NCI-H1048 (cell line): Measurements from ENCODE around the gene IQCK.

Experiments
- DNase-seq: peaks from one replicate; lab custom pipeline; 2025; lab: John Stamatoyannopoulos, UW

Gene IQCK

DNA sequence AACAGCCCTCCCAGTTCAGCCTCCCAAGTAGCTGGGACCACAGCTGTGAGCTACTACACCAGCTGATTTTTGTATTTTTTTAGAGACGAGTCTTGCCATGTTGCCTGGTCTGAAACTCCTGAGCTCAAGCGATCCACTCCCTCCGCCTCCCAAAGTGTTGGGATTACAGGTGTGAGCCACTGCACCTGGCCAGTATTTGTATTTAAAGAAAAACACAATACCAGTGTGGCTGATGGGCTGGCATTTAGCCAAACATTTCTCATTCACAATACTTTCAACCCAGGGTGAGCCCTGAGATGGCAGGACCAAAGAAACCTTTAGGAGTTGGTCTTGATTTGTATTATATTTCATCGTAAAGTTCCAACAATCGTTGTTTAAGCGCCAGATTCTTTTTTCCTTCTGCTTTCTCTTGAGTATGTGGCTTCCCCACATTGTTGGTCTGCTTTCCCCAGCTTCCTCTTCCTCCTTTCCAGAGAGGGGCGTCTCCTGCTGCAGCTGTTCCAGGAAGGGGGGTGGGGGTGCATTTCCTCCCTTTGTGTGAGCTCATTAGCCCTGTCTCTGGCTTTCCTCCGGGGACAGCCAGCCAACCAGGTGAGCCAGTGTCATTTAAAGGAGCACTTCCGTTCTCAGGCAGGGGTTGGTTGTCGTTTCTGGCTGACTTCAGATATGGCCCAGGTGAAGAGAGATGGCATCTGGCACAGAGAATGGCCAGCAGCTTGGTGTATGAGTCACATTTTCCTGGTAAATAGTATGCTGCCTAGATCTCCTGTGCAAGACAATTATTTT is 86.7 kb downstream of the IQCK start:
- no peak for DNase-seq

- no peak for DNase-seq
Observed at GRCh38 chr16:19805459-19806162, 87.5 kb downstream of the IQCK start.

- DNase-seq: no peak
Observed at GRCh38 chr16:19808061-19808641, 90.1 kb downstream of the IQCK start.

DNA sequence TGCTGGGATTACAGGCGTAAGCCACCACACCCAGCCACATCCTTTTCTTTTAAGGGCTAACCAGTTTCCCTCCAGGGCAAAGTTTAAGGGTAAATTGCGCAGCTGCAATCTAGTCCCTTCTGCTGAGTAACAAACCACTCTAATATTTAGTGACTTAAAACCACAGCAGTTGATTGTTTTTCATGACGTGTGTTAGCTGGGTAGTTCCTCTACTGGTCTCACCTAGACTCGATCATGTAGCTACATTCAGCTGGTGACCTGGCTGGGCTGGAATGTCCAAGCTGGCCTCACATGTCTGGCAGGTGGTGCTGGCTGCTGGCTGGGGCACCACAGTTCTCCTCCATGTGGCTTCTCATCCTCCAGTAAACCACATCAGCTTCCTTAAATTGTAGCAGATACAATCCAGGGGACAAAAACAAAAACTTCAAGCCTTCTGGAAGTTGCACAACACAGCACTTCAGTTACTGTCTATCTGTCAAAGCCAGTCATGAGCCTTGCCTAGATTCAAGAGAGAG is 91.1 kb downstream of the IQCK start:
- DNase-seq: no peak

DNA sequence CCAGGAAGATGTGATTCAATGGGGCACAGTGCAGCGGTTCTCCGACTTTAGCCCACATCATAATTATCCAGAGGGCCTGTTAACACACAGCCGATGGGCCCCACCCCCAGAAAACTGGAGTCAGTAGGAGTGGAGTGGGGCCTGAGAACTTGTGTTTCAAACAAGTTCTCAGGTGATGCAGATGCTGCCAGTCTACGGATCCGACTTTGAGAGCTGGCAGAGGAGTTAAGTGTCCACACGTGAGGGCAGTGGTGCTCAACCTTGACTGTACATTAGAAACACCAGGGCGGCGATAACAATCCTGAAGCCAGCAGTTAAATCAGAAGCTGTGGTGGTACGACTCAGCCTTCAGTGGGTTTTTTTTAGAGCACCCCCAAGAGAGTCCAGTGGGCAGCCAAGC is 91.6 kb downstream of the IQCK start:
- no peak for DNase-seq

- no peak for DNase-seq
Observed at GRCh38 chr16:19810817-19811731, 93.0 kb downstream of the IQCK start.

DNA sequence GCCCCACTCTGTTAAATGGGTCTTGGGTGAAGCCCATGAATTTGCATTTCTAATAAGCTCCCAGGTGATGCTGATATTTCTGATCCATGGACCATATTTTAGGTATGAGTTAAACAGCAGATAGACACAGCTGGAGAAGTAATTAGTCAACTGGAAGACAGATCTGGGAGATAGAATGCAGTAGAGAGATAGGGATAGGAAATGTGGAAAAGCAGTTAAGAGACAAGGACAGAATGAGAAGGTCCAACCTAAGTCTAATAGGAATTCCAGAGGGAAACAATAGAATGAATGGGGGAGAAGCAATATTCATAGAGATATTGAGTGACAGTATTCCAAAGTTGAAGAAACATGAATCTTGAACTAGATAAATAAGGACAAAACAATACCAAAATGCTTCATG is 94.9 kb downstream of the IQCK start:
- DNase-seq: no peak

- no peak for DNase-seq
Observed at GRCh38 chr16:19815418-19815817, 97.3 kb downstream of the IQCK start.

DNA sequence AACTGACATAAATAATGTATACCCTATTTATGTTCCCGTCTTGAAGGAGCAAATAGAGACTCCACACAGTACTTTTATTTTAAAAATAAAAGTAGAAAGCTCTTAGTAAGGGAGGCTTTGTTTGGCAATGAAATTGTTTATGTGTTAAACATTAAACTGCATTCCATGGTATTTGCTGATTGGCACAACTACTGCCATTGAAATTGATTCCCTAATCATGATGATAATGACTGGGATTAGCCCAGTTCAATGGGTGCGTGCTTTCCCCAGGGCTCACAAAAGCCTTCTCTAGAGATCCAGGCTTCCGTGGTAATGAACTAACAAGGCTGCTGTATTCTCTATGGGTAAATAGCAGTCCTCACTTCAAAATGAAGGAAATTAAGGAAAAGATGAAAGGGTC is 99.1 kb downstream of the IQCK start:
- no peak for DNase-seq

DNA sequence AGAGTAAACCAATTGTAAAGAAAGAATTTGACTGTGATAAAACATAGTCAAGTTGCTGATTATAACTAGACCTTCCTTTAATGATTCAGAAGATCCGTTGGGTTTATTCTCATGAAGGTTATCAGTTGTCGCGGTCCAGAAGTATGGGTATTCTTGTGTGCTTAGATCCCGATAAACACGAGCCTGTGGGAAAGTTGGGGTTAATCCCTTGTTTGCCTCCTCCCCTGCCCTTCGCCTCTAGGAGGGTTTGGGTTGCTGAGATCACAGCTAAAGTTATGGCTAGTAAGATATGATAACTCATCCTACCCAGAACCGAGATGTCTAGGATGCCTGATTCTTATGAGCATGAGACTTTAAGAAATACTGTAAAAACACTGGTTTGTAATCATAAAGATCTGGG is 99.8 kb downstream of the IQCK start:
- no peak for DNase-seq

DNA sequence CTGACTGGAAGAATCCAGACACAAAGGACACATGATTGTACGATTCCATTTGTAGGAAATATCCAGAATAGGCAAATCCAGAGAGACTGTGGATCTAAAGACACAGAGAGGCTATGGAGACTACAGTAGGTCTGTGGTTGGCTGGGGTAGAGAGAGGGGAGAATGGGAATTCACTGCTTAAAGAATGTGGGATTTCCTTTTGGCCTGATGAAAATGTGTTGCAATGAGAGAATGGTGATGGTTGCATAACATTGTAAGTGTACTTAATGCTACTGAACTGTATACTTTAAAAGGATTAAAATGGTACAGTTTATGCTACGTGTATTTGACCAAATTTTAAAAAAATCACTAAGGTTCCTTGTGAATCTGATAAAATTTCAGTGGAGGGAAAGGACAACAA is 104.5 kb downstream of the IQCK start:
- no peak for DNase-seq

DNA sequence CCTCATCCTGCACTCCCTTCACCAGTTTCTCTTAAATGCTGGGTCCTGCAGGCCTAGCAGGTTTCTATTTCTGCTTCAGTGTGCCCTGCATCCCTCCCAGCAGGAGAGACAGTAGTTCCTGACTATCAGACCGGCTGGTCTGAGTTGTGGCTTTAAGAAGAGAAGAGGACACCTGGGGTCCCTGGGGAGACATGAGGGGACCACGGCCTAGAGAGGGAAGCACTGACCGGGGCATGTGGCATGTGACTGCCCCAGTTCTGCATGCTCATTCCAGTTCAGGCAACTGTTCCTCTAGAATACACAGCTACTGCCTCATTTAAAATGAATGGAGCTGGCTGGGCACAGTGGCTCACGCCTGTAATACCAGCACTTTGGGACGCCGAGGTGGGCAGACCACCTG is 105.3 kb downstream of the IQCK start:
- no peak for DNase-seq

DNA sequence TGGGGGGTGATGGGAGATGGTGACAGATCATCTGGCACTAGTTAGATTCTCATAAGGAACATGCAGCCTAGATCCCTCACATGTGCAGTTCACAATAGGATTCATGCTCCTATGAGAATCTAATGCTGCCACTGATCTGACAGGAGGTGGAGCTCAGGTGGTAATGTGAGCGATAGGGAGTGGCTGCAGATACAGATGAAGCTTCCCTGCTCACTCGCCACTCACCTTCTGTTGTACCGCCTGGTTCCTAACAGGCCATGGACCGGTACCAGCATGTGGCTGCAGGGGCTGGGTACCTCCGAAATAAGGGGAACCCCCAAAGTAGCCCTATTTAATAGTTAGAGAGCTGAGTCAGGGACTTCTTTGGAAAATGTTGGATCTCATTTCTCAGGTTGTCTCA is 106.1 kb downstream of the IQCK start:
- DNase-seq: no peak

DNA sequence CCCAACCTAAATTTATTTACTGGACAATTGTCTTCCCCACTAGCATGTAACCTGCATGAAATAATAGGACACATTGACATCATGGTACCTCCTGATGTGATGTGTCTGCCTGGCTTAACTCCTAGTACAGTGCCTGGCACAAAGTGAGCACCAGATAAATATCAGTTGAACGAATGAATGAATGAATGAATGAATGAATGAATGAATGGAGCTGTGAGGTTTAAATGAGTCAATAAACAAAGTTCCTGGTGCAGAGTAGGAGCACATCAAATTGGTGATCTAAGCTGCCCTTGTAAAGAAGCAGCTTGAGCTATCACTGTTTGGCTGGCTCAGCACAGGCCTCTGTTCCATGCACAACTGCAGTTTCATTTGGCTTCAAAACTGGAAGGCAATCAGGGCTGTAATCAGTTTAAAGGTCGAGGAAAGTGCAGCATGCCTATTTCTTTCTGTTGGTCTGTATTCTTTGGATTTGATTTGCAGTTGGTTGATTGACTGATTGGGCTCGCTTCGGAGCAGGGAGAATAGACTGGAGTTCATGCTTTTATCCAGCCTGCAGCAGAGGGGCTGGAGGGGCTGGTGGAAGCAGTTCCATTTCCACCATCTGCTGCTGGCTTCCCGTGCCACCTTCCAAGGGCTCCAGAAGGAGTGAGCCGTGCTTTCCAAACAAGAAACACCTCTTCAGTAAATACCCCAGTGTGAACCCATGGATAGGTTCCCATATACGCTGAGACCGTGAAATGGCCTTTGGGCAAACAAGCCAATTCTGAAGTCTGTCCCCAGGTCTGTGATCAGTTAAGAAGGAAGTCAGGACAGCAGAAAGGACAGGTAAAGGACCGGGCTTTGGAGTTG is 112.0 kb downstream of the IQCK start:
- no peak for DNase-seq

DNA sequence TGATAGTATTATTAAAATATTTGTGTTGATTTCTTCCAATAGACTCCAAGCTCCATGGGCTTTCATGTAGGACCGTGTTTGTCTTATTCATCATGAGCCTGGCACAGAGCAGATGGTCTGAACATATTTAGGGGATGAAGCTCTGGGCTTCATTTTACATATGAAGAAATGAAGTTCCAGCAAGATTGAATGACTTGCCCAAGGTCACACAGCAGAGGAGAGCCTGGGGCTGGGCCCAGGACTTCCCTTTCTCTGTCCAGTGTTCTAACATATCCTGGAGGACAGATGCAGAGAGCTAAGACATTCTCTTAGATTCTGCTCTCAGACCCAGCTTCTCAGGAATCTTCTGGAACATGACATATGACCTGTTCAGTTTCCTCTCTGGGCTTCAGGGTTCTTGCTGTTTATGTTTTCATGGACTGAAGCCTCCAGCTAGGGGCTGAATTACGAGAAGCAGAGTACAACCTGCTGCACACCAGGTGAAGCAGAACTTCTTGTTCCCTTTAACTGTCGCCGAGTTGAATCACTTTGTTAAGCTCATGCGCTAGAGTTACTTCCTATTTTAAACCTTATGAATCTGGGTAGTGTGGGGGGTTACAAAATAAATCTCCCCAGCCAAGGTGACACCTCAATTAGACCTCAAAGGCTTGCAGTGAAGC is 113.0 kb downstream of the IQCK start:
- no peak for DNase-seq

GRCh38 chr16:19831678-19832077 is 113.6 kb downstream of the IQCK start:
- DNase-seq: no peak

GRCh38 chr16:19833176-19833575 is 115.1 kb downstream of the IQCK start:
- DNase-seq: no peak

- DNase-seq: no peak
Observed at GRCh38 chr16:19833581-19833980, 115.5 kb downstream of the IQCK start.

DNA sequence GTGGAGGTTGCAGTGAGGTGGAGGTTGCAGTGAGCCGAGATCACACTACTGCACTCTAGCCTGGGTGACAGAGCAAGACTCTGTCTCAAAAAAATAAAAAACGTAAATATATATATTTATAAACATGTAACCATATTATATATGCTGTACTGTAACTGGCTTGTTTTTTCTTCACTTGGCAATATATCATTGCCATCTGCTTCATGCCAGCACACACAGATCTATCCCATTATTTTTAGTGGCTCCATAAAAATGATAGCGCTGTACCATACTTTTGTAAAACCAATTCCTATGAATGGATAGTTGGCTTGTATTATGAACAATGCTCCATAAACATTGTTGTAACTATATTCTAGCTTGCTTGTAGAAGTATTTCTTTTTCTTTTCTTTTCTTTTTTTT is 117.1 kb downstream of the IQCK start:
- DNase-seq: no peak

GRCh38 chr16:19835968-19836421 is 117.9 kb downstream of the IQCK start:
- DNase-seq: no peak
